HepG2 (cell line): Measurements from ENCODE around the gene LSM6. TPM values are rescaled to one million over a fixed set of nuclear protein-coding genes. Genes with fewer than 3 reads are reported as not detected.

Experiments
- ARID2 ChIP-seq: sonication (generic); formaldehyde crosslinking; IDR thresholded peaks from 2 replicates; pipeline ENCODE4 v1.8.1; 2022; ENCODE audit warnings: mild to moderate bottlenecking, missing genetic modification reagents, borderline replicate concordance
- ATF7-NPFF ChIP-seq: sonication (generic); formaldehyde crosslinking; IDR thresholded peaks from 2 replicates; pipeline ENCODE4 v1.8.1; 2023; ENCODE audit warnings: mild to moderate bottlenecking, low read depth, missing genetic modification reagents, moderate library complexity
- CCDC6 ChIP-seq: sonication (generic); formaldehyde crosslinking; IDR thresholded peaks from 2 replicates; pipeline ENCODE4 v1.8.1; 2022; ENCODE audit warnings: mild to moderate bottlenecking, missing genetic modification reagents, moderate library complexity
- FOXO1 ChIP-seq: sonication (generic); formaldehyde crosslinking; IDR thresholded peaks from 2 replicates; pipeline ENCODE4 v1.4.0; 2020; ENCODE audit warnings: missing genetic modification reagents
- HHEX ChIP-seq: IDR thresholded peaks from 2 replicates; pipeline ENCODE4 v1.6.1; 2016; ENCODE audit warnings: control low read depth
- NAIF1 ChIP-seq: sonication (generic); formaldehyde crosslinking; IDR thresholded peaks from 2 replicates; pipeline ENCODE4 v1.5.0; 2020; ENCODE audit warnings: mild to moderate bottlenecking, missing genetic modification reagents, borderline replicate concordance
- NCOA1 ChIP-seq: sonication (generic); formaldehyde crosslinking; IDR thresholded peaks from 2 replicates; pipeline ENCODE4 v1.9.0; 2021; ENCODE audit warnings: missing genetic modification reagents
- PHF20 ChIP-seq: sonication (generic); formaldehyde crosslinking; IDR thresholded peaks from 2 replicates; pipeline ENCODE4 v1.5.0; 2020; ENCODE audit warnings: mild to moderate bottlenecking, missing genetic modification reagents
- PRMT3 ChIP-seq: sonication (generic); formaldehyde crosslinking; IDR thresholded peaks from 2 replicates; pipeline ENCODE4 v1.8.1; 2022; ENCODE audit warnings: low read depth, mild to moderate bottlenecking, moderate library complexity, missing genetic modification reagents, borderline replicate concordance
- RORA ChIP-seq: sonication (generic); formaldehyde crosslinking; IDR thresholded peaks from 2 replicates; pipeline ENCODE4 v1.5.0; 2020; ENCODE audit warnings: mild to moderate bottlenecking, missing genetic modification reagents, moderate library complexity
- SRY ChIP-seq: sonication (generic); formaldehyde crosslinking; IDR thresholded peaks from 2 replicates; pipeline ENCODE4 v1.8.0; 2022; ENCODE audit warnings: mild to moderate bottlenecking, missing genetic modification reagents
- ZKSCAN1 ChIP-seq: fragments of 150-350 bp; IDR thresholded peaks from 2 replicates; pipeline ENCODE4 v1.6.1; 2014; ENCODE audit warnings: low read length
- ZNF136 ChIP-seq: sonication (generic); formaldehyde crosslinking; IDR thresholded peaks from 2 replicates; pipeline ENCODE4 v1.8.1; 2022; ENCODE audit warnings: low read depth, mild to moderate bottlenecking, moderate library complexity, missing genetic modification reagents
- ZNF564 ChIP-seq: sonication (generic); formaldehyde crosslinking; IDR thresholded peaks from 2 replicates; pipeline ENCODE4 v1.8.1; 2023; ENCODE audit warnings: mild to moderate bottlenecking, missing genetic modification reagents
- ZNF7 ChIP-seq: IDR thresholded peaks from 2 replicates; pipeline ENCODE4 v1.6.1; 2016; ENCODE audit warnings: missing biosample characterization, missing genetic modification reagents
- ZNF781 ChIP-seq: sonication (generic); formaldehyde crosslinking; IDR thresholded peaks from 2 replicates; pipeline ENCODE4 v1.5.1; 2020; ENCODE audit warnings: borderline replicate concordance, mild to moderate bottlenecking, missing genetic modification reagents; ENCODE audit errors: not compliant biosample characterization
- polyA plus RNA-seq, 8 experiments: library from polyadenylated mRNA; depleted of rRNA in 3 of 8; stranded (reverse) in 7 of 8; unstranded in 1 of 8; fragments of >200 nt; fragmentation: Illumina TruSeq in 4 of 8; extraction: Trizol in 4 of 8; gene quantifications; 2 replicates each; pipeline versions ENCODE4 v1.2.1 to v1.2.3, GENCODE V29; 2011 to 2016; ENCODE audit warnings: low read depth in 4 of 8, missing spikeins in 1 of 8, mixed read lengths in 1 of 8; ENCODE audit not compliant: insufficient read depth in 1 of 8
- total RNA-seq, 5 experiments: library from RNA; depleted of rRNA; stranded (reverse); fragments of >200 nt; fragmentation: Illumina TruSeq; extraction: Trizol; gene quantifications; 2 replicates each; pipeline ENCODE4 v1.2.3, GENCODE V29; 2016; ENCODE audit warnings: low read depth in 1 of 5
- TF ChIP-seq, protein P1 (sequence below): sonication (generic); formaldehyde crosslinking; IDR thresholded peaks from 2 replicates; pipeline ENCODE4 v1.4.0; 2020; ENCODE audit warnings: missing genetic modification reagents, low read depth, mild to moderate bottlenecking, borderline replicate concordance
- TF ChIP-seq, protein P2 (sequence below): sonication (generic); formaldehyde crosslinking; IDR thresholded peaks from 2 replicates; pipeline ENCODE4 v1.4.0; 2020; ENCODE audit warnings: missing genetic modification reagents
- TF ChIP-seq, protein P3 (sequence below): sonication (generic); formaldehyde crosslinking; IDR thresholded peaks from 2 replicates; pipeline ENCODE4 v1.8.1; 2022; ENCODE audit warnings: mild to moderate bottlenecking, missing genetic modification reagents
- TF ChIP-seq, protein P4 (sequence below): sonication (generic); formaldehyde crosslinking; IDR thresholded peaks from 2 replicates; pipeline ENCODE4 v1.4.0; 2020; ENCODE audit warnings: mild to moderate bottlenecking, missing genetic modification reagents
- TF ChIP-seq, protein P5 (sequence below): sonication (generic); formaldehyde crosslinking; IDR thresholded peaks from 2 replicates; pipeline ENCODE4 v1.4.0; 2020; ENCODE audit warnings: mild to moderate bottlenecking, missing genetic modification reagents
- TF ChIP-seq, protein P6 (sequence below): sonication (generic); formaldehyde crosslinking; IDR thresholded peaks from 2 replicates; pipeline ENCODE4 v1.4.0; 2020; ENCODE audit warnings: missing genetic modification reagents

LSM6 gene
- total and polyA plus RNA-seq, 2 of the 13 experiments (the other 11 are each of a cell fraction or from before 2014, with no cell fraction given): 14.6 to 83.3 TPM

DNA sequence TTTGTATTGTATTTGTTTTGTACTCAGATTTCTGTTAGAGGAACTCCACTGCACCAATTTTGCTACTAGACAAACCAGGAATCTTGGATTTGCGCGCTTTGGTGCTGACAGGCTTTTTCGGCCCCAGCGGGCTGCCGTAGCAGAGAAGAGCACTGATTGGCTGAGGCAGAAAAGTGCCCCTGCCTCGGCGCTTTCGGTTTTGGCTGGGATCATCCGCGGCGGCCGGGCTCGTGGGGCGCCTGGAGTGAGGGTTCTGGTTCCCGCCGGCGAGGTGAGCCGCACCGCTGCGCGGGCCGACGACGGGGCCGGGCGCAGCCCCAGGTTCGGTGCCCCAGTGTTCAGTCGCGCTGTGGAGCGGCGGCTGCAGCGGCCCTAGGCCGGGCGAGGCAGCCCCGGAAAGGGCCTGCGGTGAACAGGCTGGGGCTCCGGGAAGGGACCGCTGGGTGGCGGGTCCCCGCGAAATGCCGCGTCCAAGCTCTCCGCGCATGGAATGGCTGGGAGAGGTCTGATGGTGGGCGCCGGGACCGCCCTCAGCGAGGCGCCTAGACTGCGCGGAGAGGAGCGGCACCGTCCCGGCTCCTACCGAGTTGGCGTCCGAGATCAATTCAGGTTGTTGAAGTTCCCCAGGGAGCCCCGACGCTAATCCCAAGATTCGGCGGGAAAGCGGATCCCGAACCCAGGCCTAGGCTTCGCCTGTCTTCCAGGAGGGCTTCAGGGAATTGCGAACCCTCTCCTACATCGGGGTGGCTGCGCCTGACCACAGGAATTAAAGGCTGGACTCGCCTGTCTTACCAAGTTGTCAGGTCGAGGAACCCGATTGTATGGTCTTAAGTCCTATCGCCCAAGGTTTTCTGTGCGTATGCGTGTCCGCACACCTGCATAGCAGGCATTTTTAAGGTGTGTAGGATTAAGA, at the start of gene LSM6 (continued):
- TF ChIP-seq CCDC6 (CRISPR knock-in tag) (no peak), ATF7-NPFF (peak; percentile 64; the same call in 1 of the 2 replicates), ZNF781 (no peak), ZNF564 (CRISPR knock-in tag) (no peak), NAIF1 (no peak), ZNF136 (CRISPR knock-in tag) (0 out of 2 replicates have a peak, but pooled peaks have one; percentile 46), HHEX (CRISPR knock-in tag) (no peak), ARID2 (CRISPR knock-in tag) (no peak), FOXO1 (CRISPR knock-in tag) (peak; percentile 11; the same call in 1 of the 2 replicates), RORA (CRISPR knock-in tag) (0 out of 2 replicates have a peak, but pooled peaks have one; percentile 62), ZNF7 (CRISPR knock-in tag) (no peak), NCOA1 (no peak), SRY (CRISPR knock-in tag) (peak; percentile 82; the same call in 1 of the 2 replicates), ZKSCAN1 (no peak; the same call in 1 of the 2 replicates), PRMT3 (CRISPR knock-in tag) (no peak), PHF20 (peak; percentile 89)
- TF ChIP-seq, protein P1, sequence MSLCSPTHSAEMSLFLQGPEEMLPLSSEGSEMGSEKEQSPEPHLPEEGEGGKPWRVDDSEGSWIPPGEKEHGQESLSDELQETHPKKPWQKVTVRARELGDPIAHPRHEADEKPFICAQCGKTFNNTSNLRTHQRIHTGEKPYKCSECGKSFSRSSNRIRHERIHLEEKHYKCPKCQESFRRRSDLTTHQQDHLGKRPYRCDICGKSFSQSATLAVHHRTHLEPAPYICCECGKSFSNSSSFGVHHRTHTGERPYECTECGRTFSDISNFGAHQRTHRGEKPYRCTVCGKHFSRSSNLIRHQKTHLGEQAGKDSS (CRISPR knock-in tag): no peak
- TF ChIP-seq, protein P2, sequence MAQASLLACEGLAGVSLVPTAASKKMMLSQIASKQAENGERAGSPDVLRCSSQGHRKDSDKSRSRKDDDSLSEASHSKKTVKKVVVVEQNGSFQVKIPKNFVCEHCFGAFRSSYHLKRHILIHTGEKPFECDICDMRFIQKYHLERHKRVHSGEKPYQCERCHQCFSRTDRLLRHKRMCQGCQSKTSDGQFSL (CRISPR knock-in tag): no peak
- TF ChIP-seq, protein P3, sequence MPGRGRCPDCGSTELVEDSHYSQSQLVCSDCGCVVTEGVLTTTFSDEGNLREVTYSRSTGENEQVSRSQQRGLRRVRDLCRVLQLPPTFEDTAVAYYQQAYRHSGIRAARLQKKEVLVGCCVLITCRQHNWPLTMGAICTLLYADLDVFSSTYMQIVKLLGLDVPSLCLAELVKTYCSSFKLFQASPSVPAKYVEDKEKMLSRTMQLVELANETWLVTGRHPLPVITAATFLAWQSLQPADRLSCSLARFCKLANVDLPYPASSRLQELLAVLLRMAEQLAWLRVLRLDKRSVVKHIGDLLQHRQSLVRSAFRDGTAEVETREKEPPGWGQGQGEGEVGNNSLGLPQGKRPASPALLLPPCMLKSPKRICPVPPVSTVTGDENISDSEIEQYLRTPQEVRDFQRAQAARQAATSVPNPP (CRISPR knock-in tag): 0 out of 2 replicates have a peak, but pooled peaks have one; percentile 47
- TF ChIP-seq, protein P4, sequence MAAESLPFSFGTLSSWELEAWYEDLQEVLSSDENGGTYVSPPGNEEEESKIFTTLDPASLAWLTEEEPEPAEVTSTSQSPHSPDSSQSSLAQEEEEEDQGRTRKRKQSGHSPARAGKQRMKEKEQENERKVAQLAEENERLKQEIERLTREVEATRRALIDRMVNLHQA (CRISPR knock-in tag): no peak
- TF ChIP-seq, protein P5, sequence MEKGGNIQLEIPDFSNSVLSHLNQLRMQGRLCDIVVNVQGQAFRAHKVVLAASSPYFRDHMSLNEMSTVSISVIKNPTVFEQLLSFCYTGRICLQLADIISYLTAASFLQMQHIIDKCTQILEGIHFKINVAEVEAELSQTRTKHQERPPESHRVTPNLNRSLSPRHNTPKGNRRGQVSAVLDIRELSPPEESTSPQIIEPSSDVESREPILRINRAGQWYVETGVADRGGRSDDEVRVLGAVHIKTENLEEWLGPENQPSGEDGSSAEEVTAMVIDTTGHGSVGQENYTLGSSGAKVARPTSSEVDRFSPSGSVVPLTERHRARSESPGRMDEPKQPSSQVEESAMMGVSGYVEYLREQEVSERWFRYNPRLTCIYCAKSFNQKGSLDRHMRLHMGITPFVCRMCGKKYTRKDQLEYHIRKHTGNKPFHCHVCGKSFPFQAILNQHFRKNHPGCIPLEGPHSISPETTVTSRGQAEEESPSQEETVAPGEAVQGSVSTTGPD (CRISPR knock-in tag): no peak
- TF ChIP-seq, protein P6, sequence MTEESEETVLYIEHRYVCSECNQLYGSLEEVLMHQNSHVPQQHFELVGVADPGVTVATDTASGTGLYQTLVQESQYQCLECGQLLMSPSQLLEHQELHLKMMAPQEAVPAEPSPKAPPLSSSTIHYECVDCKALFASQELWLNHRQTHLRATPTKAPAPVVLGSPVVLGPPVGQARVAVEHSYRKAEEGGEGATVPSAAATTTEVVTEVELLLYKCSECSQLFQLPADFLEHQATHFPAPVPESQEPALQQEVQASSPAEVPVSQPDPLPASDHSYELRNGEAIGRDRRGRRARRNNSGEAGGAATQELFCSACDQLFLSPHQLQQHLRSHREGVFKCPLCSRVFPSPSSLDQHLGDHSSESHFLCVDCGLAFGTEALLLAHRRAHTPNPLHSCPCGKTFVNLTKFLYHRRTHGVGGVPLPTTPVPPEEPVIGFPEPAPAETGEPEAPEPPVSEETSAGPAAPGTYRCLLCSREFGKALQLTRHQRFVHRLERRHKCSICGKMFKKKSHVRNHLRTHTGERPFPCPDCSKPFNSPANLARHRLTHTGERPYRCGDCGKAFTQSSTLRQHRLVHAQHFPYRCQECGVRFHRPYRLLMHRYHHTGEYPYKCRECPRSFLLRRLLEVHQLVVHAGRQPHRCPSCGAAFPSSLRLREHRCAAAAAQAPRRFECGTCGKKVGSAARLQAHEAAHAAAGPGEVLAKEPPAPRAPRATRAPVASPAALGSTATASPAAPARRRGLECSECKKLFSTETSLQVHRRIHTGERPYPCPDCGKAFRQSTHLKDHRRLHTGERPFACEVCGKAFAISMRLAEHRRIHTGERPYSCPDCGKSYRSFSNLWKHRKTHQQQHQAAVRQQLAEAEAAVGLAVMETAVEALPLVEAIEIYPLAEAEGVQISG (CRISPR knock-in tag): peak; percentile 76
